Measurements from ENCODE around the gene RDX. TPM values are rescaled to one million over a fixed set of nuclear protein-coding genes. Genes with fewer than 3 reads are reported as not detected.

The RDX gene
- total and polyA plus RNA-seq, 2 of the 8 experiments (the other 6 are each of a cell fraction or from before 2014, with no cell fraction given), result 27.4 to 100 TPM

GRCh38 chr11:110174645-110175310 lies 121.6 kb downstream of the RDX start:
- H3K4me3 ChIP-seq (ENCODE audit: extremely low read depth in 1 of 4, insufficient read depth in 2 of 4, low read depth in 3 of 4, low read length in 4 of 4), result peak overlapping the region in 1 of 4 experiments; percentile 34; a peak in 1 of 8 replicates
- no peaks in the 10 kb centered on the region for H3K79me1 ChIP-seq (ENCODE audit: low read depth, low read length)
- H4K20me1 ChIP-seq (replicated peaks in 1 of 2; ENCODE audit: control insufficient read depth in 1 of 2, insufficient read depth in 2 of 2, low read length in 2 of 2), result no peaks in the 10 kb centered on the region
- H3K4me2 ChIP-seq (ENCODE audit: insufficient read depth in 1 of 2, low read depth in 2 of 2, low read length in 2 of 2), result peak overlapping the region; percentile 56 to 61
- no peak overlapping the region for H3K56ac ChIP-seq (replicated peaks; ENCODE audit: insufficient read length, low read depth, low read length)
- H3K23me2 ChIP-seq (ENCODE audit: low read depth, low read length), result no peaks in the 10 kb centered on the region
- no peak for FAIRE-seq
- no peak overlapping the region for H3K23ac ChIP-seq (ENCODE audit: insufficient read length)
- H3K4me1 ChIP-seq (replicated peaks in 1 of 4; ENCODE audit: control insufficient read depth in 3 of 4, insufficient read depth in 4 of 4, low read length in 3 of 4), result peaks cover 9 to 32% (median 21%) of the 10 kb centered on the region in 4 experiments
- H4K8ac ChIP-seq (ENCODE audit: extremely low read depth, insufficient read depth, low read length), result no peak overlapping the region
- H4K91ac ChIP-seq (replicated peaks; ENCODE audit: insufficient read length, low read length), result no peak overlapping the region
- H3K36me3 ChIP-seq (ENCODE audit: control insufficient read depth in 2 of 4, insufficient read depth in 4 of 4, low read length in 3 of 4), result no peaks in the 10 kb centered on the region
- H4K5ac ChIP-seq (ENCODE audit: insufficient read length, low read depth, low read length), result peak overlapping the region; percentile 31
- ChIA-PET CTCF (ENCODE audit: partially characterized antibody) (interaction anchor here (0.7 to 6.1 kb wide), 10 partner anchors 9 to 271 kb away, joined by 3 to 46 read pairs (median 3); no protein-coding TSS in a partner anchor), POLR2A (ENCODE audit: partially characterized antibody) (interaction anchor here (0.6 kb wide), 1 partner anchor 1498 kb away, joined by 3 read pairs; no protein-coding TSS in a partner anchor)
- H3K14ac ChIP-seq (ENCODE audit: insufficient read length), result no peak overlapping the region
- H3K27me3 ChIP-seq (replicated peaks in 1 of 4; ENCODE audit: control insufficient read depth in 3 of 4, extremely low read depth in 1 of 4, insufficient read depth in 3 of 4, low read length in 3 of 4), result no peaks in the 10 kb centered on the region
- H2BK15ac ChIP-seq (ENCODE audit: low read length), result no peak overlapping the region
- no peaks in the 10 kb centered on the region; a peak in 1 of 4 replicates for H3K79me2 ChIP-seq (ENCODE audit: control insufficient read depth in 1 of 2, insufficient read depth in 2 of 2, low read length in 2 of 2)
- peak overlapping the region; percentile 29 for H3K4ac ChIP-seq (replicated peaks; ENCODE audit: insufficient read length, low read depth, low read length)
- 70% methylated on average over 6 of the region's 6 CpGs; no CpG with 5 or more reads in 1 of the 2 experiments for WGBS, 2 experiments (ENCODE audit: extremely low coverage in 1 of 2, insufficient coverage in 1 of 2, insufficient read length in 1 of 2, insufficient replicate concordance in 2 of 2, low coverage in 1 of 2, low lambda C conversion rate in 2 of 2, missing lambda C conversion rate in 1 of 2)
- no peak overlapping the region for H3K18ac ChIP-seq (ENCODE audit: extremely low read depth, low read length)
- H2AFZ ChIP-seq (ENCODE audit: low read length), result no peak overlapping the region
- 0 out of 2 replicates have a peak overlapping the region, but pooled peaks have one; percentile 19 for H2BK12ac ChIP-seq (ENCODE audit: low read depth, low read length)
- H2BK20ac ChIP-seq (ENCODE audit: low read length), result peak overlapping the region; percentile 13; the same call in 1 of the 2 replicates
- no peaks in the 10 kb centered on the region for H3K9me3 ChIP-seq (ENCODE audit: insufficient read depth in 2 of 2, low read depth in 1 of 2, low read length in 1 of 2)
- H2BK120ac ChIP-seq (replicated peaks; ENCODE audit: low read depth, low read length), result peak overlapping the region; percentile 24
- no peak overlapping the region for H3K9ac ChIP-seq (replicated peaks in 1 of 4; ENCODE audit: extremely low read depth in 1 of 4, low read depth in 3 of 4, low read length in 3 of 4)
- TF ChIP-seq TEAD4 (IDR thresholded peaks at IDR 0.05; ENCODE audit: low read depth, low read length) (no peak), POLR2A (IDR thresholded peaks at IDR 0.05; ENCODE audit: control extremely low read depth in 1 of 2, low read depth in 2 of 2, low read length in 2 of 2) (no peak), PHF8 (conservative IDR thresholded peaks at IDR 0.05; ENCODE audit: low read depth, low read length) (no peak)
- TF ChIP-seq, protein P1, sequence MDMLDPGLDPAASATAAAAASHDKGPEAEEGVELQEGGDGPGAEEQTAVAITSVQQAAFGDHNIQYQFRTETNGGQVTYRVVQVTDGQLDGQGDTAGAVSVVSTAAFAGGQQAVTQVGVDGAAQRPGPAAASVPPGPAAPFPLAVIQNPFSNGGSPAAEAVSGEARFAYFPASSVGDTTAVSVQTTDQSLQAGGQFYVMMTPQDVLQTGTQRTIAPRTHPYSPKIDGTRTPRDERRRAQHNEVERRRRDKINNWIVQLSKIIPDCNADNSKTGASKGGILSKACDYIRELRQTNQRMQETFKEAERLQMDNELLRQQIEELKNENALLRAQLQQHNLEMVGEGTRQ (IDR thresholded peaks at IDR 0.05; ENCODE audit: low read length), result no peak
- DNase-seq (ENCODE audit: low read depth in 1 of 2, low spot score in 2 of 2), result no peak
- 0 out of 2 replicates have a peak overlapping the region, but pooled peaks have one; percentile 13 for H2BK5ac ChIP-seq (ENCODE audit: low read depth, low read length)
- no peak overlapping the region for H3K27ac ChIP-seq (ENCODE audit: low read depth, low read length)
- H2AK5ac ChIP-seq (ENCODE audit: low read depth, low read length), result 0 out of 2 replicates have a peak overlapping the region, but pooled peaks have one; percentile 14

Data from H1 (cell line).